IMR-90 (cell line): ENCODE results near the gene GARIN5A. TPM values are rescaled to one million over a fixed set of nuclear protein-coding genes. Genes with fewer than 3 reads are reported as not detected.

ENCODE experiments used
- ATAC-seq: fragments of 200-7000 bp; cut with Tn5 transposase; 2 replicates; pipeline ENCODE4 v1.9.1; 2020; ENCODE audit warnings: low read depth, mild to moderate bottlenecking, moderate library complexity
- BruUV-seq: library from RNA; stranded (reverse); fragments of 400-500 nt; replicated peaks from 2 replicates; lab custom pipeline; 2021; lab: Mats Ljungman, UMichigan
- CTCF ChIA-PET: fragments of 300-600 bp; formaldehyde crosslinking; extraction: SDS; loops from one replicate; lab custom pipeline; 2021; ENCODE audit warnings: antibody characterized with exemption; lab: Yijun Ruan, JAX
- POLR2A ChIA-PET: fragments of 300-600 bp; sonication (Branson Sonifier 250); formaldehyde crosslinking; loops from one replicate; lab custom pipeline; 2022; ENCODE audit warnings: antibody characterized with exemption; ENCODE audit not compliant: unreplicated experiment; lab: Charles Lee
- DNase-seq: peaks from one replicate; pipeline ENCODE4 v3.0.0; 2013
- H2AFZ ChIP-seq: replicated peaks from 2 replicates; pipeline ENCODE3; 2013; ENCODE audit warnings: low read length, mild to moderate bottlenecking; ENCODE audit not compliant: poor library complexity
- H2AK5ac ChIP-seq: 2 replicates; pipeline ENCODE4 v1.6.1; 2013; ENCODE audit warnings: low read depth, low read length, inconsistent platforms
- H2AK9ac ChIP-seq: replicated peaks from 2 replicates; pipeline ENCODE3; 2013; ENCODE audit warnings: mild to moderate bottlenecking, low read depth, low read length, moderate library complexity; ENCODE audit not compliant: poor library complexity
- H2BK120ac ChIP-seq: 2 replicates; pipeline ENCODE4 v1.6.1; 2013; ENCODE audit warnings: low read depth, low read length, inconsistent platforms
- H2BK15ac ChIP-seq: 3 replicates; pipeline ENCODE4 v1.6.1; 2013; ENCODE audit warnings: low read depth, low read length, inconsistent platforms
- H2BK20ac ChIP-seq: 2 replicates; pipeline ENCODE4 v1.6.1; 2013; ENCODE audit warnings: low read depth, mild to moderate bottlenecking, inconsistent platforms, low read length, moderate library complexity
- H2BK5ac ChIP-seq: 2 replicates; pipeline ENCODE4 v1.6.1; 2013; ENCODE audit warnings: mild to moderate bottlenecking, low read depth, low read length, inconsistent platforms; ENCODE audit not compliant: poor library complexity, severe bottlenecking
- H3K14ac ChIP-seq: replicated peaks from 2 replicates; pipeline ENCODE4 v1.6.1; 2013; ENCODE audit warnings: low read depth, low read length, inconsistent platforms
- H3K18ac ChIP-seq: 2 replicates; pipeline ENCODE4 v1.6.1; 2013; ENCODE audit warnings: low read depth, low read length, control low read depth
- H3K23ac ChIP-seq: 2 replicates; pipeline ENCODE4 v1.6.1; 2013; ENCODE audit warnings: low read depth, low read length, inconsistent platforms
- H3K27ac ChIP-seq: 2 replicates; pipeline ENCODE4 v1.5.1; 2013; ENCODE audit warnings: mild to moderate bottlenecking, control low read depth, low read length; ENCODE audit not compliant: insufficient read depth
- H3K27me3 ChIP-seq: 2 replicates; pipeline ENCODE4 v1.6.1; 2013; ENCODE audit warnings: low read length; ENCODE audit not compliant: control insufficient read depth, insufficient read depth
- H3K36me3 ChIP-seq: 2 replicates; pipeline ENCODE4 v1.6.1; 2013; ENCODE audit warnings: low read length, mixed read lengths; ENCODE audit not compliant: control insufficient read depth, insufficient read depth
- H3K4ac ChIP-seq: 2 replicates; pipeline ENCODE4 v1.6.1; 2013; ENCODE audit warnings: low read depth, low read length, inconsistent platforms
- H3K4me1 ChIP-seq: 2 replicates; pipeline ENCODE4 v1.6.1; 2013; ENCODE audit warnings: low read length, mixed read lengths; ENCODE audit not compliant: control insufficient read depth, insufficient read depth
- H3K4me2 ChIP-seq: 2 replicates; pipeline ENCODE4 v1.6.1; 2013; ENCODE audit warnings: low read depth, mild to moderate bottlenecking, control low read depth, low read length, moderate library complexity
- H3K4me3 ChIP-seq: 2 replicates; pipeline ENCODE4 v1.5.1; 2013; ENCODE audit warnings: low read depth, mild to moderate bottlenecking, control low read depth, low read length, moderate library complexity; ENCODE audit not compliant: insufficient read depth
- H3K56ac ChIP-seq: 2 replicates; pipeline ENCODE4 v1.6.1; 2013; ENCODE audit warnings: low read length, inconsistent platforms; ENCODE audit not compliant: insufficient read depth; ENCODE audit errors: extremely low read depth
- H3K79me1 ChIP-seq, 2 experiments: 2 replicates each; pipeline ENCODE4 v1.6.1; 2013; ENCODE audit warnings: low read length in 2 of 2, inconsistent platforms in 1 of 2, low read depth in 1 of 2
- H3K9ac ChIP-seq: 2 replicates; pipeline ENCODE4 v1.6.1; 2013; ENCODE audit warnings: low read depth, low read length, control low read depth
- H3K9me1 ChIP-seq: 2 replicates; pipeline ENCODE4 v1.6.1; 2013; ENCODE audit warnings: low read length, inconsistent platforms; ENCODE audit not compliant: insufficient read depth
- H3K9me3 ChIP-seq: 2 replicates; pipeline ENCODE4 v1.6.1; 2013; ENCODE audit warnings: low read length; ENCODE audit not compliant: control insufficient read depth, insufficient read depth
- H4K20me1 ChIP-seq: 2 replicates; pipeline ENCODE4 v1.6.1; 2013; ENCODE audit warnings: low read length, inconsistent platforms; ENCODE audit not compliant: insufficient read depth
- H4K5ac ChIP-seq: 2 replicates; pipeline ENCODE4 v1.6.1; 2013; ENCODE audit warnings: mild to moderate bottlenecking, low read depth, low read length, control low read depth
- H4K8ac ChIP-seq, 2 experiments: 2 replicates each; pipeline ENCODE4 v1.6.1; 2013; ENCODE audit warnings: low read depth in 2 of 2, low read length in 2 of 2, control low read depth in 1 of 2, inconsistent platforms in 1 of 2
- H4K91ac ChIP-seq: 2 replicates; pipeline ENCODE4 v1.6.1; 2013; ENCODE audit warnings: low read depth, low read length, inconsistent platforms; ENCODE audit not compliant: insufficient read depth
- BHLHE40 ChIP-seq: fragments of 150-350 bp; IDR thresholded peaks from 2 replicates; pipeline ENCODE4 v1.6.1; 2016; ENCODE audit warnings: mild to moderate bottlenecking, low read depth, low read length
- CEBPB ChIP-seq: IDR thresholded peaks from 2 replicates; pipeline ENCODE4 v1.6.1; 2012; ENCODE audit warnings: low read depth, low read length, improper control_type of control experiment
- FOS ChIP-seq: fragments of 150-350 bp; IDR thresholded peaks from 2 replicates; pipeline ENCODE4 v1.6.1; 2016; ENCODE audit warnings: low read depth, low read length
- MAFK ChIP-seq: IDR thresholded peaks from 2 replicates; pipeline ENCODE4 v1.6.1; 2012; ENCODE audit warnings: low read depth, low read length, improper control_type of control experiment
- MAZ ChIP-seq: IDR thresholded peaks from 2 replicates; pipeline ENCODE4 v1.6.1; 2012; ENCODE audit warnings: low read depth, mild to moderate bottlenecking, low read length, improper control_type of control experiment, moderate library complexity, borderline replicate concordance
- MXI1 ChIP-seq: IDR thresholded peaks from 2 replicates; pipeline ENCODE4 v1.6.1; 2012; ENCODE audit warnings: low read depth, mild to moderate bottlenecking, low read length, moderate library complexity, borderline replicate concordance
- NFE2L2 ChIP-seq: fragments of 150-350 bp; IDR thresholded peaks from 2 replicates; pipeline ENCODE4 v1.6.1; 2016; ENCODE audit warnings: low read depth, mild to moderate bottlenecking, low read length
- POLR2A ChIP-seq: IDR thresholded peaks from 2 replicates; pipeline ENCODE4 v1.6.1; 2012; ENCODE audit warnings: mild to moderate bottlenecking, low read depth, low read length
- RAD21 ChIP-seq: IDR thresholded peaks from 2 replicates; pipeline ENCODE4 v1.6.1; 2012; ENCODE audit warnings: low read length, improper control_type of control experiment
- RCOR1 ChIP-seq: IDR thresholded peaks from 2 replicates; pipeline ENCODE4 v1.6.1; 2012; ENCODE audit warnings: mild to moderate bottlenecking, low read length, improper control_type of control experiment; ENCODE audit not compliant: insufficient replicate concordance
- RFX5 ChIP-seq: IDR thresholded peaks from 2 replicates; pipeline ENCODE4 v1.8.0; 2012; ENCODE audit warnings: low read depth, mild to moderate bottlenecking, low read length, moderate library complexity
- SMC3 ChIP-seq: fragments of 150-350 bp; IDR thresholded peaks from 2 replicates; pipeline ENCODE4 v1.6.1; 2016; ENCODE audit warnings: low read depth, mild to moderate bottlenecking, antibody characterized with exemption, low read length, moderate library complexity
- WGBS, 2 experiments: methylation state at CpG; one replicate each; pipeline versions ENCODE4 v1.1.5 to v1.1.7; 2013; ENCODE audit warnings: missing lambda C conversion rate in 2 of 2; ENCODE audit not compliant: insufficient read length in 1 of 2; ENCODE audit errors: extremely low coverage in 2 of 2; 5-methylcytosine and 5-hydroxymethylcytosine counted together
- dilution Hi-C: fragments of 300-500 bp; cut with HindIII; formaldehyde crosslinking; loops from one replicate; pipeline ENCODE4 v1.14.3; 2018; ENCODE audit warnings: low sequenced_read_pairs; ENCODE audit not compliant: unreplicated experiment
- in situ Hi-C: fragments of 300-500 bp; cut with MboI; formaldehyde crosslinking; loops from 3 replicates; pipeline ENCODE4 v1.14.3; 2019; ENCODE audit warnings: low sequenced_read_pairs, inconsistent platforms, mixed read lengths
- intact Hi-C: fragments of 100-400 bp; cut with micrococcal nuclease; formaldehyde crosslinking; loops from 2 replicates; pipeline ENCODE4 v1.10.0; 2022
- polyA plus RNA-seq, 3 experiments: library from polyadenylated mRNA; depleted of rRNA; stranded (reverse); fragments of >200 nt; gene quantifications; 2 replicates each; pipeline ENCODE4 v1.2.3, GENCODE V29; 2012; ENCODE audit warnings: low replicate concordance in 1 of 3
- total RNA-seq: library from RNA; depleted of rRNA; stranded (reverse); fragments of >200 nt; gene quantifications from 2 replicates; pipeline ENCODE4 v1.2.3, GENCODE V29; 2012
- TF ChIP-seq, protein P1 (sequence below): fragments of 150-350 bp; IDR thresholded peaks from 2 replicates; pipeline ENCODE4 v1.6.1; 2017; ENCODE audit warnings: mild to moderate bottlenecking, antibody characterized with exemption, low read length, low read depth
- TF ChIP-seq, protein P2 (sequence below): conservative IDR thresholded peaks from 2 replicates; pipeline ENCODE4 v1.5.1; 2012; ENCODE audit warnings: mild to moderate bottlenecking, low read depth, low read length, improper control_type of control experiment
- TF ChIP-seq, protein P3 (sequence below): fragments of 150-350 bp; IDR thresholded peaks from 2 replicates; pipeline ENCODE4 v1.6.1; 2016; ENCODE audit warnings: low read depth, mild to moderate bottlenecking, low read length, moderate library complexity, borderline replicate concordance

The GARIN5A gene
- total and polyA plus RNA-seq, 2 of the 4 experiments (the other 2 are of a cell fraction), result 0.53 TPM; not detected in 1

DNA sequence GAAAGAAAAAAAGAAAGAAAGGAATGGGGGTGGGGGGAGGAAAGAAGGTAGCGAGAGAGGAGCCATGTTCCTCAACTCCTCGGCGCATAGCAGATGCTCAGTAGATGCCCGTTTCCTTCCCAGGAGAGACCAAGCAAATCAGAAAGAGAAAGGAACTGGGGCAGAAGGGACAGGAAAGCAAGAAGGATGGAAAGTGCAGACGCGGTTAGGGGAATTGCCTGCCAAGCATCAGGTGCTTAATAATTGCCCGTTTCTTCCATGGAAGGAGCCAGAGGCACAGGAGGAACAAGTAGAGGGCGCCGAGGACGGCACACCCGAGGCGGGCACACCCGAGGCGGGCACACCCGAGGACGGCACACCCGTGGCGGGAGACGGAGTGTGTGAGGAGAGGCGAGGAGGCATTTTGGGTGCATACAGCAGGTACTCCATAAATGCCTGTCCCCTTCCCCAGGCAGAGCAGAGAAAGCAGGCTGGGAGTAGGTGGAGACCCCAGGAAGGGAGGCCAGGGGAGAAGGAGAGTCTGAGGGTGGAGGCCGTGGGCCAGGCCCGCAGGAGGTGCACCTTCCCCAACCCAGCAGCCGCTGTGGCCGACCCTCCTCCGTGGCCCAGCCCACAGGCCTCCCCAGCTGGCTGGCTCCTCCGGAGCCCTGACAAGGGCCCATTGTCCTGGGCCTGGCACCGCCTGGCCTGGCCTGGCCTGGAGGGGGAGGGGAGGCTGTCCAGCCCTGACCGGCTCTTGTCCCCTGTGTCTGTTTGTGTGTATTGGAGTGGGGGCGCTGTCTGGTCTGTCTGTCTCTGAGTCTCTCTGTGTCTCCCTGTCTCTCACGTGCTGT, 19.8 kb upstream of the GARIN5A start:
- ATAC-seq (peak; percentile 33; the same call in 1 of the 2 replicates), DNase-seq (no peak)
- H3K79me1 ChIP-seq, result no peaks in the 10 kb centered on the region
- no peaks in the 10 kb centered on the region for H3K9me3 ChIP-seq
- H3K56ac ChIP-seq, result no peak overlapping the region
- no peaks in the 10 kb centered on the region for H3K4me1 ChIP-seq
- H4K5ac ChIP-seq, result no peak overlapping the region
- no peak overlapping the region for H2BK15ac ChIP-seq
- H3K23ac ChIP-seq, result no peak overlapping the region
- ChIA-PET POLR2A (no interaction called here), CTCF (no interaction called here)
- no peak overlapping the region for H2BK20ac ChIP-seq
- H4K20me1 ChIP-seq, result no peaks in the 10 kb centered on the region
- no peak overlapping the region for H3K27ac ChIP-seq
- no peak overlapping the region for H2AK9ac ChIP-seq
- H3K36me3 ChIP-seq, result no peaks in the 10 kb centered on the region
- no peak overlapping the region for H3K4me2 ChIP-seq
- no peak overlapping the region for H3K9ac ChIP-seq
- WGBS, 2 experiments, result 68% methylated on average over 5 of the region's 30 CpGs; no CpG with 5 or more reads in 1 of the 2 experiments
- no peak overlapping the region for H2AK5ac ChIP-seq
- H3K4me3 ChIP-seq, result no peak overlapping the region
- H2BK120ac ChIP-seq, result no peak overlapping the region
- no peak overlapping the region for H3K4ac ChIP-seq
- in situ Hi-C loops (no loop called here), intact Hi-C loops (no loop called here), dilution Hi-C loops (no loop called here)
- no peak overlapping the region for H2AFZ ChIP-seq
- H3K14ac ChIP-seq, result no peak overlapping the region
- H3K9me1 ChIP-seq, result no peaks in the 10 kb centered on the region
- H2BK5ac ChIP-seq, result no peak overlapping the region
- peaks cover 44% of the 10 kb centered on the region for H3K27me3 ChIP-seq
- no peak overlapping the region for H3K18ac ChIP-seq
- BruUV-seq, result no TSS peak
- H4K8ac ChIP-seq, result no peak overlapping the region
- H4K91ac ChIP-seq, result no peak overlapping the region
- TF ChIP-seq RAD21 (no peak), MXI1 (no peak), SMC3 (no peak), MAFK (no peak), BHLHE40 (no peak), CEBPB (no peak), MAZ (no peak), POLR2A (no peak), NFE2L2 (no peak), RCOR1 (no peak), RFX5 (no peak), FOS (no peak)
- TF ChIP-seq, protein P1, sequence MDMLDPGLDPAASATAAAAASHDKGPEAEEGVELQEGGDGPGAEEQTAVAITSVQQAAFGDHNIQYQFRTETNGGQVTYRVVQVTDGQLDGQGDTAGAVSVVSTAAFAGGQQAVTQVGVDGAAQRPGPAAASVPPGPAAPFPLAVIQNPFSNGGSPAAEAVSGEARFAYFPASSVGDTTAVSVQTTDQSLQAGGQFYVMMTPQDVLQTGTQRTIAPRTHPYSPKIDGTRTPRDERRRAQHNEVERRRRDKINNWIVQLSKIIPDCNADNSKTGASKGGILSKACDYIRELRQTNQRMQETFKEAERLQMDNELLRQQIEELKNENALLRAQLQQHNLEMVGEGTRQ, result no peak
- TF ChIP-seq, protein P2, sequence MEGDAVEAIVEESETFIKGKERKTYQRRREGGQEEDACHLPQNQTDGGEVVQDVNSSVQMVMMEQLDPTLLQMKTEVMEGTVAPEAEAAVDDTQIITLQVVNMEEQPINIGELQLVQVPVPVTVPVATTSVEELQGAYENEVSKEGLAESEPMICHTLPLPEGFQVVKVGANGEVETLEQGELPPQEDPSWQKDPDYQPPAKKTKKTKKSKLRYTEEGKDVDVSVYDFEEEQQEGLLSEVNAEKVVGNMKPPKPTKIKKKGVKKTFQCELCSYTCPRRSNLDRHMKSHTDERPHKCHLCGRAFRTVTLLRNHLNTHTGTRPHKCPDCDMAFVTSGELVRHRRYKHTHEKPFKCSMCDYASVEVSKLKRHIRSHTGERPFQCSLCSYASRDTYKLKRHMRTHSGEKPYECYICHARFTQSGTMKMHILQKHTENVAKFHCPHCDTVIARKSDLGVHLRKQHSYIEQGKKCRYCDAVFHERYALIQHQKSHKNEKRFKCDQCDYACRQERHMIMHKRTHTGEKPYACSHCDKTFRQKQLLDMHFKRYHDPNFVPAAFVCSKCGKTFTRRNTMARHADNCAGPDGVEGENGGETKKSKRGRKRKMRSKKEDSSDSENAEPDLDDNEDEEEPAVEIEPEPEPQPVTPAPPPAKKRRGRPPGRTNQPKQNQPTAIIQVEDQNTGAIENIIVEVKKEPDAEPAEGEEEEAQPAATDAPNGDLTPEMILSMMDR, result no peak
- TF ChIP-seq, protein P3, sequence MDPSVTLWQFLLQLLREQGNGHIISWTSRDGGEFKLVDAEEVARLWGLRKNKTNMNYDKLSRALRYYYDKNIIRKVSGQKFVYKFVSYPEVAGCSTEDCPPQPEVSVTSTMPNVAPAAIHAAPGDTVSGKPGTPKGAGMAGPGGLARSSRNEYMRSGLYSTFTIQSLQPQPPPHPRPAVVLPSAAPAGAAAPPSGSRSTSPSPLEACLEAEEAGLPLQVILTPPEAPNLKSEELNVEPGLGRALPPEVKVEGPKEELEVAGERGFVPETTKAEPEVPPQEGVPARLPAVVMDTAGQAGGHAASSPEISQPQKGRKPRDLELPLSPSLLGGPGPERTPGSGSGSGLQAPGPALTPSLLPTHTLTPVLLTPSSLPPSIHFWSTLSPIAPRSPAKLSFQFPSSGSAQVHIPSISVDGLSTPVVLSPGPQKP, result no peak
